Mesodermal cell (in vitro differentiated cells): ENCODE data around the gene CSTF3.
"Not testable (repeated sequence)": the region's sequence is repeated elsewhere in the genome, so short reads cannot be mapped to it uniquely, and the experiment has no call there.

Experiments
- H3K27ac ChIP-seq: 2 replicates; pipeline ENCODE4 v1.7.0; 2013; ENCODE audit warnings: mild to moderate bottlenecking, low read depth, low read length, moderate library complexity; ENCODE audit not compliant: severe bottlenecking
- H3K36me3 ChIP-seq: 2 replicates; pipeline ENCODE4 v1.7.1; 2013; ENCODE audit warnings: mild to moderate bottlenecking, low read length, moderate library complexity; ENCODE audit not compliant: control insufficient read depth, insufficient read depth
- H3K4me1 ChIP-seq: one replicate; pipeline ENCODE4 v1.7.1; 2013; ENCODE audit warnings: mild to moderate bottlenecking, low read length; ENCODE audit not compliant: insufficient read depth, control insufficient read depth, poor library complexity, severe bottlenecking
- H3K4me3 ChIP-seq: 2 replicates; pipeline ENCODE4 v1.7.0; 2013; ENCODE audit warnings: low read length, control low read depth, mild to moderate bottlenecking; ENCODE audit not compliant: insufficient read depth, poor library complexity, severe bottlenecking; ENCODE audit errors: extremely low read depth
- H3K9me3 ChIP-seq: 2 replicates; pipeline ENCODE4 v1.7.1; 2013; ENCODE audit warnings: mild to moderate bottlenecking, low read length, moderate library complexity; ENCODE audit not compliant: control insufficient read depth
- whole genome bisulfite sequencing, 2 experiments: methylation state at CpG; one replicate each; pipeline ENCODE4 v1.1.5; 2013; ENCODE audit warnings: missing lambda C conversion rate in 2 of 2; ENCODE audit not compliant: insufficient coverage in 2 of 2; 5-methylcytosine and 5-hydroxymethylcytosine counted together

Gene CSTF3

DNA sequence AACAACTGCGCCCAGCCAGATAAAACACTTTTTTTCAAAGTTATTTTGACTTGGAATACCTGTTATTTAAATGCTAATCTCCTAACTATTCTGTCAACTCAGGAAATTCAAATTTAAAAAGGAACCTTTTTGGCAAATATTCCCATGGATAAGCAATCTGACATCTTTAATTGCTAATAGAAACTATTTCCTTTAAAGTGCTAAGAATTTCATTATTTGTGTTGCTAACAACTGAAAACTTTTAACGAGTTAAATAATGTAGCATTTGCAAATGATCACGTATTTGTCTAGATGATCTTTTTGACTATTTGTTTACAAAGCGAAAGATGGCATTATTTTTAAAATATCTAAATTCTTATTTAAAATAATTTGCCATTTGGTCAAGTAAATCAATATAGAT lies 28.8 kb downstream of the CSTF3 start:
- no CpG with 5 or more reads among the region's 4 CpGs for WGBS, 2 experiments
- Histone ChIP-seq H3K4me3 (no peak overlapping the region), H3K36me3 (peaks cover 5% of the 10 kb centered on the region), H3K4me1 (peaks cover 20% of the 10 kb centered on the region), H3K27ac (no peak overlapping the region), H3K9me3 (no peaks in the 10 kb centered on the region)

DNA sequence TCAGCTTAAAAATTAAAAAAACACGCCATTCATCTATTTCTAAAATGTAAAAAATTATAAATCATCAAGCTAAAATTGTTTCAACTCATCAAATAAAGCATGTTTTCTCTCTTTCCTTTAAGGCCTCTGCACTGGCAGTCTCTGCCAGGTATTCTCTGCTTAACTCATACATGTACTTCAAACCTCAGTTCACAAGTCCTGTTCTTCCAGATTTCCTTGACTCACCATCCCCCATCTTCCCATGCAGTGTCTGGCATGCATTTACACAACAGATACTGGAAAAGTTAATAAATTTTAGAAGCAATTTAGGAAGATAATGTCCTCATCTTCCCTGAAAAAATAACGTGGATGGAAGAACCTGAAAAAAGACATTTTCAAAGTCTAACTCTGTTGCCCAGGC lies 32.5 kb downstream of the CSTF3 start:
- peaks cover 17% of the 10 kb centered on the region for H3K36me3 ChIP-seq
- WGBS, 2 experiments, result 70 to 100% methylated on average over 1 to 2 of the region's 2 CpGs
- no peak overlapping the region for H3K4me3 ChIP-seq
- H3K4me1 ChIP-seq, result peaks cover 4% of the 10 kb centered on the region
- H3K27ac ChIP-seq, result no peak overlapping the region
- H3K9me3 ChIP-seq, result no peaks in the 10 kb centered on the region

DNA sequence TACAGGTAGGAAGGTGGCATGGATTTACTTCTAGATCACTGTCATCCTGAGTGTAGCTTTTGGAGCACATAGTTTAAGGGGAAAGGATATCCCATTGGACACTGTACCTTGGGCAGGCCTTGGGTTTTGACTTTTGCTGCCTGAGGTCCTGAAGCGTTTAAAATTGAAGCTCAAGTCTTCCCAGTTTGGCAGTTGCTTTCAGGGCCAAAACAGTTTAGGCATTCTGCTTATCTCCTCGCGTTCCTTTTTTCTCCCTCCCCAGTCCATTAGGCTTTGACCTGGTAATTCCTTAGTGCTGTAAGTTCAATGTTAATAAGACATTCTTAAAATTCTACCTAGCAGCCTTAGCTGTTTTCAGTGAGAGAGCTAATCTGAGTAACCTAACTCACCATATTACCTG lies 35.7 kb downstream of the CSTF3 start:
- H3K9me3 ChIP-seq, result no peaks in the 10 kb centered on the region
- WGBS, 2 experiments, result 100% methylated on average over 1 of the region's 3 CpGs
- H3K4me3 ChIP-seq, result no peak overlapping the region
- peaks cover 11% of the 10 kb centered on the region for H3K36me3 ChIP-seq
- H3K27ac ChIP-seq, result no peak overlapping the region
- no peaks in the 10 kb centered on the region for H3K4me1 ChIP-seq

DNA sequence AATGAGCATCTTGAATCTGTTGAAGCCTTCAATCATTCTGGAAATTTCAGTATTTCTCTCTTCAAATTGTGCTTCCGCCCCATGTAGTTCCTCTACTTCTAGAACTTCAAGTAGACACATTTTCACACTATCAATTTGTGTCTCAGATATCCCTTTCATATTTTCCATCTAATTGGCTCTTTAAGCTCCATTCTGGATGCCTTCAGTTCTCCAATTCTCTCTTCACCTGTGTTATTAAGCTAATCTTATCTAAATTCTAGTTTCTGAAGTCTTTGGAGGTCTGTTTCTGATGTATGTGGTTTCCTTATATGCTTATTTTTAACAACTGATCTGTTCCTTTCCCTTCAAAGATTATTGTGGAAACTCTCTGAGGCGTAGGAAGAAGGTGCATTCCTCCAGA lies 36.3 kb downstream of the CSTF3 start:
- 93 to 100% methylated on average over 1 of the region's 2 CpGs for WGBS, 2 experiments

DNA sequence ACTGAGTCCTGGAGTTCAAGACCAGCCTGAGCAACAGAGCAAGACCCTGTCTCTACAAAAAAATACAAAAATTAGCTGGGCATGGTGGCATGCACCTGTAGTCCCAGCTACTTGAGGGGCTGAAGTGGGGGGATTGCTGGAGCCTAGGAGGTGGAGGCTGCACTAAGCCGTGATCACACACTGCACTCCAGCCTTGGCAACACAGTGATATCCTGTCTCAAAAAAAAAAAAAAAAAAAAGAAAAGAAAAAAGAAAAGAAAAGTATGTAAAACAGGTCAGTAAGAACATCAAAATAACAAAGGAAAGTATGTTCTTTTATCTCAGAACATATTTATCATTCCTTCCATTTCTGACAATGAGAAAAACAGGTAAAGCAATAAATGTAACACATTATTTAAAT lies 38.6 kb downstream of the CSTF3 start:
- no CpG with 5 or more reads among the region's 1 CpG for WGBS, 2 experiments
- H3K4me1 ChIP-seq, H3K9me3 ChIP-seq, H3K27ac ChIP-seq, H3K4me3 ChIP-seq: not testable (repeated sequence)
- peaks cover 11% of the 10 kb centered on the region for H3K36me3 ChIP-seq

More for the DNA sequence above, 36.3 kb downstream of the CSTF3 start:
- Histone ChIP-seq H3K9me3 (no peaks in the 10 kb centered on the region), H3K27ac (no peak overlapping the region), H3K4me1 (no peaks in the 10 kb centered on the region), H3K4me3 (no peak overlapping the region), H3K36me3 (peaks cover 11% of the 10 kb centered on the region)

DNA sequence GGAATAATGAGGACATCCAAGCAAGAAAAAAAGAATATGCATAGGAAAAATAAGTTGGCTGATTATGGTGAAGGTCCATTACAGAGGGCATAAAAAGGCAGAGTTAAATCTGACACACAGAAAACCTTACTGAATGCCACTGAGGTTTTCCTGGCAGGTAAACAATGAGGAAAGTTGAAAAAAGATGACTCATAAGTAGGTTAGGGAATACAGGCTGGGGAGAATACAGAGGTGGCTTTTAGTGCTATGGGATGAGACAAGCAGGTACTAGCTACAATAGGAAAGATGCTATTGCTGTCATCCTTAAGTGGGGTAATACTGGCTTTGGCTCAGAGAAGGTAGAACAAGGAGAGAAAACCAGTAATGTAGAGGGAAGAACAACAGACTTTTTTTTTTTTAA lies 44.7 kb downstream of the CSTF3 start:
- H3K9me3 ChIP-seq, result no peaks in the 10 kb centered on the region
- H3K4me3 ChIP-seq, result no peak overlapping the region
- no peak overlapping the region for H3K27ac ChIP-seq
- H3K36me3 ChIP-seq, result no peaks in the 10 kb centered on the region
- H3K4me1 ChIP-seq, result no peaks in the 10 kb centered on the region

DNA sequence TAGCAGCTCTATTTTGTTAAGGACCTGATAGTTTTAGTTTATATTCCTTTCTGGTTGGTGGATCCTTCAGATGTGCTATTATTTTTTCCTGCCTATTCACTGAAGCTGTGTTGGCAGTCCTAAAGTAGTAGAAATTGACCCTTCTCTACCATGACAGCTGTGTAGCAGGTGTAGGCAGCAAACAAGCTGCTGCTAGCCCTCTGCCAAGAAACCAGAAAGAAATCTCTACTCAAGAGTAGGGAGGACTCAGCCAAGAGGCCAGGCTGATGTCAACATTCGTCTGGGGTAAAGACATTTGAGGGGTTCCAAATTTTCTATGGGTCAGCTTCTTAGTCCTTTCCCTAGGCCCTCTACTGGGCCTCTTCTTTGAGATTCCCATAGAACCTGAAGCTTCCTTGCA lies 51.2 kb downstream of the CSTF3 start:
- Histone ChIP-seq H3K36me3 (peaks cover 9% of the 10 kb centered on the region), H3K27ac (no peak overlapping the region), H3K4me3 (no peak overlapping the region), H3K9me3 (no peaks in the 10 kb centered on the region), H3K4me1 (no peaks in the 10 kb centered on the region)
- WGBS, 2 experiments, result 100% methylated on average over 1 of the region's 1 CpG; no CpG with 5 or more reads in 1 of the 2 experiments

DNA sequence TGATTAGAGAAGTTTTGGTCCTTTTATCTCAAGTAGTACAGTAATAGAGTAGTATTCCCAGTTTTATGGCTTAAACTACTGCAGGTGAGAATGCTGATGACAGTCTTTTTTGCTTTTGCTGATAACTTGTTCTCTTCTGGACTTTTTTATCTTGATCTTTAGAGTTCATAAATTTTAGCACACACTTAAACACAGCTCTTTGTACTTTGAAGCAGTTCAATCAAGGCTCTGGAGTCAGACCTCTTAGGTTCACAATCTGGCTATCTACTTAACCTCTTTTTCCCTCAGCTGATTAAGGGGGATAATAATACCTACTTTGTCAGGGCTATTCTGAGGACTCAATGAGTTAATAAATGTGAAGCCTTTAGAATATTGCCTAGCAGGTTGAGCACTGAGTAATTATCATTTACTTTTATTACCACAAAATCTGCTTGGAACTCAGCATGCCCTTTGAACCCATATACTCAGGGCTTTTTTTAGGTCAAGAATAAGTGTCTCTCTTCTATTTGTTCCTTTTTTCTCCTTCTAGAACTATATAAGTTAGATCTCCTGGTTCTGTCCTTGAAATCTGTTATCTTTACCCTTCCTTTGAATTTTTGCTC lies 51.9 kb downstream of the CSTF3 start:
- no peak overlapping the region for H3K27ac ChIP-seq
- H3K36me3 ChIP-seq, result peaks cover 16% of the 10 kb centered on the region
- H3K4me3 ChIP-seq, result no peak overlapping the region
- no peaks in the 10 kb centered on the region for H3K9me3 ChIP-seq
- H3K4me1 ChIP-seq, result no peaks in the 10 kb centered on the region

DNA sequence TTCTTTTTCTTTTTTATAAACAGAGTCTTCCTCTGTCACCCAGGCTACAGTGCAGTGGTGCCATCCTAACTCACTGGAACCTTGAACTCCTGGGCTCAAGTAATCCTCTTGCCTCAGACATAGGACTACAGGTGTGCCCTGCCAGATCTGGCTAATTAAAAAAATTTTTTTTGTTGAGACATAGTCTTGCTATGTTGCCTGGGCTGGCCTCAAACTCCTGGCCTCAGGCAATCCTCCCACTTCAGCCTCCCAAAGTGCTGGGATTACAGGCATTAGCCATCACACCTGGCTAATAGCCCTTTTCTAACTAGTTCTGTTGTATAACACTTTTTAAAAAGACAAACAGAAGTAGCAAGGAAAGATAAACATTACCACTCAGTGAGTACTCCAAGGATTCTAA lies 57.4 kb downstream of the CSTF3 start:
- Histone ChIP-seq H3K36me3 (peaks cover 57% of the 10 kb centered on the region), H3K4me1 (no peaks in the 10 kb centered on the region), H3K27ac (no peak overlapping the region), H3K4me3 (no peak overlapping the region), H3K9me3 (no peaks in the 10 kb centered on the region)

DNA sequence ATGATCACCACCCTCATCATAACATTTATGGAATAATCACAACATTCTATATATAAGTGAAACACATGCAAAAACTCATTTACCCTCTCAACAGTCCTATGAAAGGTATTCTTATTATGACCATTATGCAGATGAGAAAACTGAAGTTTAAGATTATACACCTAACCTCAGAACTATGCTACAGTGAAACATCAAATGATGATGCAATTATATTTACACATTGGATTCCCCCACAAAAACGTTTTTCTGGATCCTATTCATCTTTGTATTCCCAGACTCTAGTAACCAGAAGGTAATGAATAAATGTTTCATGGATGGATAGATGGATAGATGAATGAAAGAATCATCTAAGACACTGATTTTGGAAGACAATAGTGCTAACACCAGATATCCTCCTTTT lies 67.1 kb downstream of the CSTF3 start:
- no peak overlapping the region for H3K27ac ChIP-seq
- no peaks in the 10 kb centered on the region for H3K9me3 ChIP-seq
- WGBS, 2 experiments, result no CpG with 5 or more reads among the region's 1 CpG
- H3K36me3 ChIP-seq, result peaks cover 47% of the 10 kb centered on the region
- no peaks in the 10 kb centered on the region for H3K4me1 ChIP-seq
- no peak overlapping the region for H3K4me3 ChIP-seq

DNA sequence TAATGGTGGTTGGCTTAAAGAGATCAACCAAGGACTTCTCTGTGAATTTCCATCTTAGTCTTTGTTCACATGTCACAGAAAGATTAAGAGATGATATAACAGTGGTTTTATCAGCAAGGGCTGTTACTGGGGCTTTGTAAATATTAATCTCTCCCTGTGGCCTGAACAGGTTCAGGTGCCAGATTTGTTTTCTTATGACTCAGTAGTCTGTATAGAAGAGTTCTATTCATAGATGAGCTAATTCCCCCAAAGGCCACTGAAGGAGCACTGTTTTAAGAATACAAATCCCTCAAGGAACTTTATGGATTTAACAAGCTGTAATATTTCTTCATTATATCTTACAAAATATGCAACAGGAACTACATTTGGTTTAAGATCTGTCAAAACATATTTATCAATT lies 71.5 kb downstream of the CSTF3 start:
- Histone ChIP-seq H3K9me3 (no peaks in the 10 kb centered on the region), H3K27ac (no peak overlapping the region), H3K4me3 (no peak overlapping the region), H3K36me3 (peaks cover 49% of the 10 kb centered on the region), H3K4me1 (no peaks in the 10 kb centered on the region)

DNA sequence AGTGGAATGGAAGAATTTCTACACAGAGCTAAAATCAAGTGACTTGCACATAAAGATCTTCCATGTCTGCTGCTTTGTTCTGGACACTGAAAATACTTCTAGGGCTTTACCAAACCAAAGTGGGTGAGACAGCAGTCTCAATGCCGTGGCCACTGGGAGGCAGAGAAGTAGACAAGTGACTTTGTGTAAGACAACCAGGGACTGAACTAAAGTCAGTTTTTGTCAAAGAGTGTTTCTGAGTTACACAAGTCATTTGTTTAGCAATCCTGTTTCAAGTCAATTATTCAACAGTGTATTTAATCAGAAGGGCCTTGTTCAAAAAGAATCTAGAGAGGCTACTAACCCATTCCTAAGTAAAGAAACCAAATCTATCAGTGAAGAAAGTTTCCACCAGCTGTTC lies 75.3 kb downstream of the CSTF3 start:
- Histone ChIP-seq H3K9me3 (no peaks in the 10 kb centered on the region), H3K4me3 (no peak overlapping the region), H3K4me1 (no peaks in the 10 kb centered on the region), H3K27ac (no peak overlapping the region), H3K36me3 (peaks cover 74% of the 10 kb centered on the region)
- WGBS, 2 experiments, result 100% methylated on average over 1 of the region's 1 CpG
